ENCODE data around the gene DNAJC17. TPM values are rescaled to one million over a fixed set of nuclear protein-coding genes. Genes with fewer than 3 reads are reported as not detected.

DNAJC17 gene
- total RNA-seq, 1 donor from 2014 or later, result 14.0 TPM

GRCh38 chr15:40747685-40748631 lies 59.3 kb downstream of the DNAJC17 start:
- H3K27ac ChIP-seq, result no peak overlapping the region
- H3K4me3 ChIP-seq, result no peak overlapping the region
- H3K4me1 ChIP-seq, result peaks cover 12% of the 10 kb centered on the region
- TF ChIP-seq POLR2A (IDR thresholded peaks at IDR 0.05), result no peak
- no peak for TF ChIP-seq CTCF (IDR thresholded peaks at IDR 0.05)
- H3K27me3 ChIP-seq, result no peaks in the 10 kb centered on the region
- H3K36me3 ChIP-seq, result peaks cover 0 to 42% of the 10 kb centered on the region in 2 donors
- intact Hi-C loops (cut with DNase I), result no loop called here
- no peak for DNase-seq (ENCODE audit: extremely low spot score in 2 of 2)
- no peaks in the 10 kb centered on the region for H3K9me3 ChIP-seq

- intact Hi-C loops (cut with DNase I), result no loop called here
- TF ChIP-seq POLR2A (IDR thresholded peaks at IDR 0.05), result no peak
- no peak for TF ChIP-seq CTCF (IDR thresholded peaks at IDR 0.05)
- TF ChIP-seq POLR2AphosphoS5 (IDR thresholded peaks at IDR 0.05; ENCODE audit: insufficient read depth in 1 of 2, low read depth in 1 of 2), result no peak
- Histone ChIP-seq H3K4me3 (no peak overlapping the region), H3K27me3 (no peaks in the 10 kb centered on the region), H3K9me3 (no peaks in the 10 kb centered on the region), H3K4me1 (peaks cover 9% of the 10 kb centered on the region), H3K27ac (no peak overlapping the region), H3K36me3 (peaks cover 0 to 47% of the 10 kb centered on the region in 2 donors)
- no peak for DNase-seq (ENCODE audit: extremely low spot score in 2 of 2)
Observed at GRCh38 chr15:40746916-40747418, 60.3 kb downstream of the DNAJC17 start.

GRCh38 chr15:40744815-40745152 lies 62.5 kb downstream of the DNAJC17 start:
- Histone ChIP-seq H3K4me1 (peaks cover 9% of the 10 kb centered on the region), H3K4me3 (no peak overlapping the region), H3K27me3 (no peaks in the 10 kb centered on the region), H3K27ac (no peak overlapping the region), H3K9me3 (no peaks in the 10 kb centered on the region), H3K36me3 (peaks cover 0 to 38% of the 10 kb centered on the region in 2 donors)
- intact Hi-C loops (cut with DNase I), result no loop called here
- DNase-seq (ENCODE audit: extremely low spot score in 2 of 2), result no peak
- no peak for TF ChIP-seq POLR2AphosphoS5 (IDR thresholded peaks at IDR 0.05; ENCODE audit: insufficient read depth in 1 of 2, low read depth in 1 of 2)
- no peak for TF ChIP-seq CTCF (IDR thresholded peaks at IDR 0.05)
- no peak for TF ChIP-seq POLR2A (IDR thresholded peaks at IDR 0.05)

GRCh38 chr15:40743921-40744814 lies 63.1 kb downstream of the DNAJC17 start:
- TF ChIP-seq POLR2A (IDR thresholded peaks at IDR 0.05) (no peak), CTCF (IDR thresholded peaks at IDR 0.05) (no peak), POLR2AphosphoS5 (IDR thresholded peaks at IDR 0.05; ENCODE audit: insufficient read depth in 1 of 2, low read depth in 1 of 2) (no peak)
- Histone ChIP-seq H3K4me1 (peaks cover 9% of the 10 kb centered on the region), H3K36me3 (peaks cover 0 to 39% of the 10 kb centered on the region in 2 donors), H3K9me3 (no peaks in the 10 kb centered on the region), H3K27ac (no peak overlapping the region), H3K4me3 (no peak overlapping the region), H3K27me3 (no peaks in the 10 kb centered on the region)
- intact Hi-C loops (cut with DNase I), result no loop called here
- no peak for DNase-seq (ENCODE audit: extremely low spot score in 2 of 2)
